Ascending aorta (tissue), 2 donors: ENCODE measurements around the gene IPP. TPM values are rescaled to one million over a fixed set of nuclear protein-coding genes. Genes with fewer than 3 reads are reported as not detected.

Source experiments
- DNase-seq, 2 donors: peaks; one replicate each; pipeline ENCODE4 v3.0.0-alpha.2; 2019; ENCODE audit warnings: low spot score in 2 of 2
- H3K27ac ChIP-seq, 2 donors: fragments of 200-600 bp; sonication (generic); one replicate each; pipeline ENCODE4 v1.5.1; 2016 to 2017; ENCODE audit warnings: mild to moderate bottlenecking in 1 of 2
- H3K27me3 ChIP-seq: fragments of 200-600 bp; sonication (generic); one replicate; pipeline ENCODE4 v1.5.1; 2017
- H3K36me3 ChIP-seq, 2 donors: fragments of 200-600 bp; sonication (generic); one replicate each; pipeline ENCODE4 v1.5.1; 2016
- H3K4me1 ChIP-seq, 2 donors: fragments of 200-600 bp; sonication (generic); one replicate each; pipeline ENCODE4 v1.5.1; 2016 to 2017; ENCODE audit warnings: mild to moderate bottlenecking in 1 of 2
- H3K4me3 ChIP-seq, 2 donors: fragments of 200-600 bp; sonication (generic); one replicate each; pipeline ENCODE4 v1.5.1; 2016 to 2017; ENCODE audit warnings: mild to moderate bottlenecking in 1 of 2
- H3K9me3 ChIP-seq, 2 donors: fragments of 200-600 bp; sonication (generic); one replicate each; pipeline ENCODE4 v1.5.1; 2016
- CTCF ChIP-seq, 3 experiments: fragments of 200-600 bp in 2 of 3; fragments of 450-650 bp in 1 of 3; sonication (generic) in 2 of 3; IDR thresholded peaks; one replicate each; pipeline ENCODE4 v1.5.1; 2016 to 2019; ENCODE audit warnings: antibody characterized with exemption in 3 of 3, mild to moderate bottlenecking in 1 of 3, moderate library complexity in 1 of 3
- intact Hi-C: fragments of 100-400 bp; cut with DNase I; formaldehyde crosslinking; loops from one replicate; pipeline ENCODE4 v1.15.1; 2023
- total RNA-seq: library from RNA; depleted of rRNA; stranded (reverse); fragments of >200 nt; gene quantifications from one replicate; pipeline ENCODE4 v1.1.0, GENCODE V29; 2016

The IPP gene
- total RNA-seq, 1 donor from 2014 or later: 5.5 TPM

DNA sequence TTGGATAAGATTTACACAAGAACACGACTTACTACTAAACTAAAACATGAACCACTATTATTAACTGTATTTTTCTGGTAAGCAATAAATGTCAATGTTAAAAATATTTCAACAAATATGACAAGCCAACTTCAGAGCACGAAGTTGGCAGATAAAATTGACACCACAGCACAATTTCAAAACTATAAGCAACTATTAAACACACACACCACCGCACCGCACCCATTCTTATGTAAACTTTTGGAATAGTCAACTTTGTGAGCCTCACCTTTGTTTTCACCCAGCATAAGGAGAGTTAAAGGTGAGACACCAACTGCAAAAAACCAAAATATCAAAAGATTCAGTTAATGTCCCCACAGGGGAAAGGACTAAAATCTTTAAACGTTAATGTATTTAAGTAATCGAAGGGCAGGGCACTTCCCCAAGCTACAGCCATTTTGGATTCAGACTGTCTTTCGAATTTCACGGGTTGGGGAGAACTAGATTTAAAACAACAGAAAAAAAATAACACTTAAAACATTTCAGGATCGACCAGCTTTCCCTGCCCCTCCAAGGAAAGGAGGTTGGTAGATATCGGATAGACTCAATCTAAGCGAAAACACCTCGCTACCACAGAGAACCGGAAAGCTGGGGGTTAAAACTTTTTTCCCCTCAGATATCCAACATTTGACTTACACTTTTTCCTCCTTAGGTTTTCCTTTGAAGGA is 65.0 kb downstream of the IPP start:
- no peak for DNase-seq
- Histone ChIP-seq H3K27ac (peak overlapping the region; percentile 97), H3K4me1 (peaks cover 0 to 29% of the 10 kb centered on the region in 2 donors), H3K9me3 (no peaks in the 10 kb centered on the region), H3K4me3 (peak overlapping the region; percentile 71 to 89), H3K27me3 (no peaks in the 10 kb centered on the region), H3K36me3 (no peaks in the 10 kb centered on the region)
- intact Hi-C loops: loop anchor here (1.0 to 10.0 kb wide), 9 partner anchors 101 to 1013 kb away; partner anchors contain the start of genes ARMH1, LRRC41, MUTYH and NASP
- TF ChIP-seq CTCF (IDR thresholded peaks at IDR 0.05): no peak

DNA sequence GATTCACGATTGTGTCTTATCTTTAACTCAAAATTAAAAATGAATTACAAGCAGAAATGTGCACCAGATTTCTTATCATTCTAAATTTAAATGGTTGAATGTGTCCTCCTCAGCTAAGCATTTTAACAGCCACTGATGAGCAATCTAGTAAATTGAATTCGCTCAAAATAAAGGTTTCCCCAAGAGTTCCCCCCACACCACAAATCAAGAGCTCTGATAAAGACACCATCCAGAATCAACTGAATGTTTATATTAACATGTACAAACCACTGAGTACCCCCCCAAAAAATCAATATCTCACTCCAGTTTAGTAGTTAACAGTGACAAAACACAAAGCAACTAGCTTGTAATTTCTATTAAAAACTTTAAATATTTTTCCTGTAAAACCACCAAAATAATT is 66.1 kb downstream of the IPP start:
- DNase-seq: no peak
- H3K36me3 ChIP-seq: no peaks in the 10 kb centered on the region
- H3K4me1 ChIP-seq: peaks cover 9 to 40% of the 10 kb centered on the region in 2 donors
- H3K27me3 ChIP-seq: no peaks in the 10 kb centered on the region
- H3K4me3 ChIP-seq: peak overlapping the region; percentile 71 to 89
- H3K9me3 ChIP-seq: no peaks in the 10 kb centered on the region
- H3K27ac ChIP-seq: no peak overlapping the region
- no peak for TF ChIP-seq CTCF (IDR thresholded peaks at IDR 0.05)
- intact Hi-C loops: loop anchor here (10.0 kb wide), 1 partner anchor 490 kb away; the partner anchor contains the start of genes P3R3URF and TSPAN1

DNA sequence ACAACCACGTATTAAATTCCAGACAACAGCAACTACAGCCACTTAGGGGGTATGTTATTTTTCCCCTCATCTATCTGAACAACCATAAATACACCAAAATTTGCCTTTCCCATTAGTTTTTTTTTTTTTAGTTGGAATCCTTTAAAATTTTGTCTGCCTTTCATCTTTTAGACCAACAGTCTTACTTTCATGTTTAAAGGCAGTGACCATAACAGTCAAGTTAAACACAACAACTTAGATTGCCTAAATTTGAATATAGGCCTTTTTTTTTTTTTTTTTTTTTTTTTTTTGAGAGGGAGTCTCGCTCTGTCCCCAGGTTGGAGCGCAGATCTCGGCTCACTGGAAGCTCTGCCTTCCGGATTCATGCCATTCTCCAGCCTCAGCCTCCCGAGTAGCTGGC is 67.5 kb downstream of the IPP start:
- Histone ChIP-seq H3K4me3 (no peak overlapping the region), H3K27ac (no peak overlapping the region), H3K36me3 (no peaks in the 10 kb centered on the region), H3K4me1 (peaks cover 11 to 42% of the 10 kb centered on the region in 2 donors), H3K27me3 (no peaks in the 10 kb centered on the region), H3K9me3 (no peaks in the 10 kb centered on the region)
- intact Hi-C loops: loop anchor here (10.0 kb wide), 1 partner anchor 492 kb away; the partner anchor contains the start of genes P3R3URF and TSPAN1
- DNase-seq: no peak
- TF ChIP-seq CTCF (IDR thresholded peaks at IDR 0.05): no peak

- intact Hi-C loops: no loop called here
- TF ChIP-seq CTCF (IDR thresholded peaks at IDR 0.05): no peak
- Histone ChIP-seq H3K9me3 (no peaks in the 10 kb centered on the region), H3K27ac (peak overlapping the region; percentile 69 to 79), H3K4me3 (peak overlapping the region; percentile 13 to 29), H3K36me3 (no peaks in the 10 kb centered on the region), H3K4me1 (peaks cover 22 to 46% of the 10 kb centered on the region in 2 donors), H3K27me3 (no peaks in the 10 kb centered on the region)
- no peak for DNase-seq
These were observed 71.3 kb downstream of the IPP start for GRCh38 chr1:45679123-45679522.

- Histone ChIP-seq H3K36me3 (no peaks in the 10 kb centered on the region), H3K27ac (peak overlapping the region; percentile 23 to 79), H3K9me3 (no peaks in the 10 kb centered on the region), H3K4me1 (peaks cover 22 to 46% of the 10 kb centered on the region in 2 donors), H3K27me3 (no peaks in the 10 kb centered on the region), H3K4me3 (no peak overlapping the region)
- intact Hi-C loops: no loop called here
- no peak for TF ChIP-seq CTCF (IDR thresholded peaks at IDR 0.05)
- DNase-seq: no peak
These were observed 72.0 kb downstream of the IPP start for GRCh38 chr1:45678489-45678888.
